ENCODE data around the gene CACNA2D2.

CACNA2D2 gene

DNA sequence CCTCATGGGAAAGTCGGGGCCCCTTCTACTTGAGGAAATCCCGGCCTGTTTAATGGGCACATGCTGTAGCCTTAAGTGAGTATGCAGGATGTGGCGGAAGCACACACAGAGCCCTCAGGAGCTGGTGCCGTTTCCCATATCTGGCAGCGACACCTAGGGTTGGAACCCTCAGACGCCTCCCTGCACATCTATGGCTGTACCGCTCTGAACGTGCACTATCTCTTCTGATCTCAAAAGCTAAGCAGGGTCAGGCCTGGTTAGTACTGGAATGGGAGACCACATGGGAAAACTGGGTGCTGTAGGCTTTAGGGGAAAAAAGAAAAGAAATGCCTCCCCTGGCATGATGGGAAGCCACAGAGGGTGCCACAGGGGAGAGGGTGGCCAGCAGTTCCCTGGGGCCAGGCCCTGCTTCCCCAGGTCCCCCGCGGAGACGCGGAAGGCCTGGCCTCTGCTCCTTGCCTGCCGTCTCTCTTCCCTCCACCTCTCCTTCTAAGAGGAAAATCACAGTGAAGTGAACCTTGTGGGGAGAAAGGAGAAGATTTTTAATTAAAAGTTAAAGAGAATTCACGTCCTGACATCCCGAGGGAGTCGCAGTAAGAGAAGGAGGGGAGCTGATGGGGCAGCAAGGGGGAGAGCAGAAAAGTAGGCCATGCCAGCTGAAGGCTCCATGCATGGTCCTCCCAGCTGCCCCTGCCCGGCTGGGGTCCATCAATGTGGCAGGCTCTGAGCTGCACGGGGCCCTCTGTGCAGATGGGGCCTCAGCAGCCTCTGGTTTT, 83.7 kb downstream of the CACNA2D2 start:
- DNase-seq: no peak

DNA sequence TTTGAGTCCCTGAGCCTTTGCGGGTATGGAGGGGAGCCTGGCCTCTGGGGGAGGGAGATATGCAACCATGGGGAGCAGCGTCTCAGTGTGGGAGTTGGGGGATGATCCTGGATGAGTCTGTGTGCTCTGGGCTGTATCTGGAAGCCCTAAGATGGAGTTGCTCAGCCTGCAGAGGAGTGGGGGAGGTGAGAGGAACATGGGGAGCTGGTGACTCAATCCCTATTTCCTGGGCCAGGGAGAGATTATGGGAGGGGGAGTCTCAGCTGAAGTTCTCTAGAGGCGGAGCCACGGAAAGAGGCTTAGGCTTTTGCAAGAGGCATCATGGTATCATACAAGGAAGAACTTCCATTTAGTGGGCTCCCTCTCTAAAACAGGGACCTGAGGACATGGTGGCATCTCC, 84.6 kb downstream of the CACNA2D2 start:
- DNase-seq: no peak

DNA sequence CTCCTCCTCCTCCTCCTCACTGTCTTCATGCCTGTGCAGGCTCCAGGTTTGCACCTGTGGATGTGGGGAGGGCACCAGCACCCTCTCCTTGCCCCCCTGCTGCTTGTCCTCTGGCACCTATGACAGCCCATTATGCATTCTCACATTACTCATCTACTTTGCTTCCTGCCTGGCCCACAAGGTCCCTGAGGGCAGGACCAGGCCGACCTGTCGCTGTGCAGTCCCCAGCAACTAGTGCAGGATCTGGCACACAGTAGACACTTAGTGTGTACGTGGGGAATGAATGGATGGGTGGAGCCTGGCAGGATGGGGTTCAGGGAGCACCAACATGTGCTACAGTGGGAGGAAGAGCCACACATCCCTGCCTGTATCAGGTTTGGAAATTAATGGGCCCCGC, 85.8 kb downstream of the CACNA2D2 start:
- no peak for DNase-seq

DNA sequence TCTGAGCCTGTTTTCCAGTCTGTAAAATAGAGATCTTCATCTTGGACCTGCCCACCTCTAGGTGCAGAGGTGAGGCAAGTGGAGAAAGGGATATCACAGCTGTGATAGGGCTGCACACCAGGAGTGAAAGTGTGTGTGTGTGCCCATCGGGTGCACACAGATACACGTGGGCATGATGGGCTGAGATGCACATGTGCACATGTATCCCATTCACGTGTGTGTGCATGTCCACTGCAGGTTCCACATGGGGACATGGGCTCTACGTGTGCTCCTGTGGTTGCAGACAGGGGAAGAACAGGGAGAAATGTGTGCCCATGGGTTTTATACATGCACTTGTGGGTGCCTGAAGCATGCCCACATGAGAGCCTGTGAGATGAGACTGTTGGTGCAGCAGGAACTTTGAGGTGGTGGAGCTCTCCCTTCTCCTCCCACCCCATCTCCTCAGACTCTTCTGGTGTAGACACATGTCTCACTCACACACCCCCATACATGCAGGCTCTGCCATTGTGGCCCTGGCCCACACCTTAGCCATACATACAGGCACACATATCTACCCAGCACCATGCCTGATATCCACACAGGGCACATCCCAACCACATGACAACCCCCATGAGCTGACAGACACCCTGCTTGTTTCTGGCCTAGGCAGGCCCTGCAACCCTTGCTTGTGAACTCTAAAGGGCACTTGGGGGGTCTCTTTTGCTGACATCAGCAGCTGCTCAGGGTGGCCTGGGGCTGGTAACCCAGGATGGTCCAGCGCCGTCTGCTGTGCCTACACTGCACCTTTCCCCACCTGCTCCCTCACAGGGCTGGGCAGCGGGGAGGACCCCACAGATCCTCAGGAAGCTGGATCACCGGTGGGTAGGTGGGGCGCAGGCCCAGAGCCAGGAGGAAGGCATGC, 86.4 kb downstream of the CACNA2D2 start:
- DNase-seq: no peak

DNA sequence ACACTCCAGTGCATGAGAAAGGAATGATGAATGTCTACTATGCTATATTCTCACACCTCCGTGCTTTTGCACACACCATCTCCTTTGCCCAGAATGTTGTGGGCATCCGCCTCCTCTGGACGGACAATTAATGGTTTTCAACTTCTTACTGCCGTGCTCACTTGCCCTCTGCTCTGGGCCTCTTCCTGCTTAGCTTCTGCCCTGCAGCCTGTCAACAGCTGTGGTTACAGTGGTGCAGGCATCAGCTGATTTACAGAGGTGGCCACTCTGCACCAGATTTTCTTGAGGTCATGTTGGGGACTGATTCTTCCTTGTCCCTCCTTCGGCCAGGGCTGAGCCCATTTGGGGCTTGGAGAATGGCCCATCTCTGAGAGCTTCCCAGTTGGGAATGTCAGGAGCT, 87.6 kb downstream of the CACNA2D2 start:
- no peak for DNase-seq

DNA sequence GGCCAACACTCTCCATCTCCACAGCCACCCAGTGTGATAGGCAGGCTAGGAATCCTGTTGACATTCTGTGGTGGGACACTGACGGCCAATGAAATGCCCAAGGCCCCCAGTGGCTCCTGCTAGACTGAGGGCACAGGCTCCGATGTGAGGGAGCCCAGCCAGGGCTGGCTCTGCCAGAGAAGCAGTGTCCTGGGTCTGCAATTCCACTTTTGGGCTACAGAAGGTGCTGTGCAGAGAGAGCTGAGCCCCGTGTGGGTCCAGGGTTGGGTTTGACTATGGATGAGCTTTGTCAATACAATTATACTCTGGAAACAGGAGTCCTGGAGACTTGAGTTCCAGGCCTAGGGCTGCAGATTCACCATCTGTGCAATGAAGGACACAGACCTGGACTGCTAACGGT, 88.4 kb downstream of the CACNA2D2 start:
- DNase-seq: no peak

DNA sequence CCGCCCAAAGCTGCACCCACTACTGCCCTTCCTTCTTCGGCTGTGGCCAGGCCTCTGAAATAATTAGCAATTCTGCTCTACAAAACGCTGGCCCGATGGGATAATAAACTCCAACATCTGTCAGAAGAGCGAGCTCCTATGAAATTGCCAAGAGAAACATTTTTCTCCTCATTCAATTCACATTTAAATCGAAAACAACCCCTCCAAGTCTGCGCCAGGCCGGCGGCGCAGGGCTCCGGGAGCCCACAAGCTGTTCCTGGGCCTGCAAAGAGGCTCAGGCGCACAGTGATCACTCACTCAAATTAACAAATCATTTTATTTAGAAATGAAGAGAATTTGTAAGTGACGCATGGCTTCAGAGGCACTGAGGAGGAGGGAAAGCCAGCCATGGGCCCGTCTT, 88.8 kb downstream of the CACNA2D2 start:
- DNase-seq: no peak

DNA sequence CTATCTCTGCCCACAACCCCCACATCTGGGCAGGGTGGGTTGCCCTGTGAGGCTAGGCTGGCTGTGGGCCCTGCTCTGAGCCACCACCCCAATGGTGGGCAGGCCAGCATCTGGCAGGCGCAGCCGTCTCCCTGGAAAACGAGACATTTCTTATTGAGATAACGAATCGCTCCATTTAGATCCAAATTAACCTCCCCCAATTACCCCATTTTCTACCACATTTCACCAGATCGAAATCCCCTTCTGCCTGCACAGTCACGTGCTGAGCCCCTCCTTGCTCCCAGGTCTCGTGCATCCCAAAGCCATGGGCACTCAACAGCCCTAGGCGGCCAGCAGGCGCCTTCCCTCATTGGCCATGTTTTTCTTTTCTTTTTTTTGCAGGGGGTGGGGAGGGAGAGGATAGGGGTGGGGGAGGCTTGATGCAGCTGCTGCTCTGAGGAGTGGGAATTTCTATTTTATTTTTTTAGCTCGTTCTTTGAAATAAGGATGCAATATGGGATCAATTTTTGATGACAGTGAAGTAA, 91.1 kb downstream of the CACNA2D2 start:
- no peak for DNase-seq

DNA sequence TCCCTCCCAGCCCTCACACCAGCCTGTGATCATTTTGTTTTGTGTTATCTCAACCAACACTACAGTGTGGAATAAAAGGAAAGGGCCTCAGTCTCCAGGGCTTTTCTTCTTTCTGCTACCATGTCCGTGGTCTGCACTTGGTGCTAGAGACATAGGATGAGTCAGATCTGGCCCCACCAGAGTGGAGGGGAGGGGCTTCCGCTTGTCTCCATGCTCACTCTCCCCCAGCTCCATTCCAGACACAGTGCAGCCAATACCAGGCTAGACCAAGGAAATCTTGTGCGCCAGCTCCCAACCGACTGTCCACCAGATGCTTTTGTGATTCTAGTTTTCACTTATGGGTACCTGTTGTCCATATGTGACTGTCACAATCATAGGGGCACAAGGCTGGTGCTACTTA, 92.2 kb downstream of the CACNA2D2 start:
- no peak for DNase-seq

DNA sequence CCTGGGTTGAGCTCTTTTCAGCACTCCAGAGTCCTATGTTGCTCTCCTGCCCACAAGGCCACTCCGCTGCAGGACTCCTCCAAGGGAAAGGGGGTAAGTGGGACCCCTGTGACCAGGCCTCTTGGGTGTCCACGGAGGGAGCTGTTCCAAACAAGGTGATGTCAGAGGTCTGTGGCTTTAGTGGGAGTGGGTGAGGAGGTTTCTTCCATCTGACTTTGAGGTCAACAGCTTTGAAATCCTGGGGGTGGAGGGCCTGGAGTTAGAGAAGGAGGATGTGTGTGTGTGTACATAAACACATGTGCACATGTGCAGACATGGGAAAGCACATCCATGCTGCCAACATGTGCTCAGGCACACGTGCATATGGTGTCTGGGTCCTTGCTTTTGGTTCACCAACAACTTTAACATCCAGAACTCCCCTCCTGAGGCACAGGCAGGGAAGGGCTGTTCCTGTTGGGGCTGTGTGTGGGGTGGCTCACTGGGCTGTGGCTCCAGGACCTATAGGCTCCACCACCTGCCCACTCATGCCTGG, 92.8 kb downstream of the CACNA2D2 start:
- no peak for DNase-seq

DNA sequence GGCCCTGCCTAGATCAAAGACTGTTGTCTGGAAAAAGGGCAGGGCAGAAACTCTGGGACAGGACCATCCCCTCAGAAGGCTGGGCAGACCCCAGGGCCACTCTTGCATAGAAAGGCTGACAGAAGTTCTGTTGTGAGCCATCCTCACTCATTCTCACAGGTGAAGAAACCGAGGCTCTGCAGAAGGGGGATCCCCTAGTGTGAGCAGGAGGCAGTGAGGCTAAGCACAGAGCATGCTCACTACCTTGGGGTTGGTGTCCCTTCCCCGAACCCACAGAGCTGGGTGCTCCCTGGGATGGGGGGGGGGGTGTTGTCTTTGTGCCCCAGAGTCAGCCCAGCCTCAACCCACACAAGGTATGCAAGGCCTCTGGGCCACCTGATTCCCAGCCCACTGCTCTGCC, 93.2 kb downstream of the CACNA2D2 start:
- no peak for DNase-seq

DNA sequence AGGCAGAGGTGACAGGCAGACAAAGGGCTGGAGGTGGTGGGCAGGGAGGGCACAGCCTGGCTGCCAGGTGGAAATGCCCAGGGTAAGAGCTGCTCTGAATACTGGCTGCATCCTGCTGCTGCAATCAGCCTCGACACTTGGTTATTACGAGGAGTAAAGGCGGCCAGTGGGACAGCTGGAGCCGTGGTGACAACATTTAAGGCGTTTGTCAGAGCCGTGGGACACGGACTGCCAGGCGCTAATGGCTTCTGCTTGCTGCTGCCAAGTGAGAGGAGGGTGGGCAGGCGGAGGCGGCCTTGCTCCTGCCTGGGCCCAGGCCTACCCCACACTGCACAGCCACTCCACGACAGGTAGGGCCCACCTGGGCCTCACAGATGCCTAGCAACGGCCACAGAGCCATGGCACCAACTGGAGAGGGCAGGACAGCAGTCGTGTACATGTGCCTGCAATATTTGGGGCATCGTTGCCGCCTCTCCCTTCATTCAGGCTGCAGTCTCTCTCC, 94.9 kb downstream of the CACNA2D2 start:
- no peak for DNase-seq

DNA sequence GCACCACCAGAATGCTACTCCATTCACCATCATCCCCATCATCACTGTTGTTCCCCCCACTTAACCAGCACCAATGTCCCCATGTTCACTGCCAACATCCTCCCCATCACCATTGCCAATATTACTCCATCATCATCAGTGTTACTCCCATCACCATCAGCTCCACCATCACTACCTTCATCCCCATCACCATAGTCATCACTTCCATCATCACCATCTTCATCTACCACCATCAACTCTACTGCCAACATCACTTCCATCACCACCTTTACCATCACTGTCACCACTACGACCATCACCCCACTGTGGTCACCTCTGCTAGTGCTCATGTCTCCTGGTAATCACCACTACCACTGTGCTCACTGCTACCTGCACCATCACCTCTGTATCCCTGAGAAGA, 96.9 kb downstream of the CACNA2D2 start:
- no peak for DNase-seq

DNA sequence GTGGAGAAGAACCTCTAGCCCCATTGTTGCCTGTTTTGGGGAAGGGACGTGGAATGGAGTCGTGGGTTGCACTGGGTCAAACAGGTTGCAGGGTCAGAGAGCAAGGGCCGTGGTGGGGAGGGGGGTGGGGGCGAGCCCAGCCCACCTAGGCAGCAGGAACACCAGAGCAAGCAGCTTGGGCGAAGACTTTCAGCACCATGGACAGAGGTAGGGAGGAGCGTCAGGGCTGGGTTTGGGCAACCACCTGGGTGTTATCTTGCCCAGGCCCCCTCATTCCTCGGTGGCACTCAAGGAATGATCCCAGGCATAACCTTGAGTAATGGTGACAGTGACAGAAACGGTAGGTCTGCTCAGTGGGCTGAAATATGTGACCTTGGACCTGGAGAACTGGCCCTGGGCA, 98.2 kb downstream of the CACNA2D2 start:
- no peak for DNase-seq

DNA sequence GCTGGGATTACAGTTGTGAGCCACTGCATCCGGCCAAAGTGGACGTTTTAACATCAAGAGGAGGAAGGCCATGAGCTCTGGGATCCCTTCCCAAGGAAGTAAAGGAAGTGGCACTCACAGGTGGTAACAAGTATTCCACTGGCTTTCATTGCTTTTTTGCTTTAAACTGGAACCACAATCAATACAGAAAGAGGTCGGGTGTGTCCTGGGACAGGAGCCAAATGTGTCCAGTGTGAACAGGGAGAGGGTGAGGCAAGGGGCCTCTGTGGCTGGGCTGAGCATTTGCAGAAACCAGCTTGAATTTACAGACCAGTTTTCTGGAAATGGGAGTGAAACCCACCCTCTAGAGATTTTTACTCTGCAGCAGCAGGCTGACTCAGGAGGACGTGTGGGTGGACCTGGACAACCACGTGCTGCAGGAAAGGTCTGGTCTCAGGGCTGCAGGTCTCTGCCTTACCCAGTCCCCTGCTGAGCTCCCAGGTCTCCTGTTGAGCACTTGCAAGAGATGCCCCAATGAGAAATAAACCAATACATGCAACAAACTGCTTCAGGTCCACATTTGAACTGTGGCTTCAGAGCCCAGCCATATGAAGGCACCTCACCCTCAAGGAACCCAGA, 101.3 kb downstream of the CACNA2D2 start:
- DNase-seq: no peak

DNA sequence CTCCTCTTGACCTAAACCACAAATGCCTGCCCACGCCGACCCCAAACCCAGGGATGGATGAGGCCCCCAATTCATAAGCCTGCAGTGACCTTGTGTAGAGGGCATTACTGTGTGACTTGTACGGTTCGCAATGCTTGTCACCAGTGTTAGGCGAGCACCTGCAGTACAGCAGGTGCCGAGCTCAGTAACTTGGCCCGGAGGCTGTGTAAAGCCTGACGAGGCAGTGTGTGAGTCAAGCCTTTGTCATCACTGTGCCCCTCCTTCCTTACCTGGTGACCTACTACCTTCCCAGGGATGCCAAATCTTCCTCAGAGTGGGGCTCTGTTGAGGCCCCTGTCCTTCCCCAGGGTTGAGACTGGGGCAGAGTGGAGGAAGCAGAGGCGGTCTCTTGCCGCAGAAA, 106.9 kb downstream of the CACNA2D2 start:
- DNase-seq: no peak

DNA sequence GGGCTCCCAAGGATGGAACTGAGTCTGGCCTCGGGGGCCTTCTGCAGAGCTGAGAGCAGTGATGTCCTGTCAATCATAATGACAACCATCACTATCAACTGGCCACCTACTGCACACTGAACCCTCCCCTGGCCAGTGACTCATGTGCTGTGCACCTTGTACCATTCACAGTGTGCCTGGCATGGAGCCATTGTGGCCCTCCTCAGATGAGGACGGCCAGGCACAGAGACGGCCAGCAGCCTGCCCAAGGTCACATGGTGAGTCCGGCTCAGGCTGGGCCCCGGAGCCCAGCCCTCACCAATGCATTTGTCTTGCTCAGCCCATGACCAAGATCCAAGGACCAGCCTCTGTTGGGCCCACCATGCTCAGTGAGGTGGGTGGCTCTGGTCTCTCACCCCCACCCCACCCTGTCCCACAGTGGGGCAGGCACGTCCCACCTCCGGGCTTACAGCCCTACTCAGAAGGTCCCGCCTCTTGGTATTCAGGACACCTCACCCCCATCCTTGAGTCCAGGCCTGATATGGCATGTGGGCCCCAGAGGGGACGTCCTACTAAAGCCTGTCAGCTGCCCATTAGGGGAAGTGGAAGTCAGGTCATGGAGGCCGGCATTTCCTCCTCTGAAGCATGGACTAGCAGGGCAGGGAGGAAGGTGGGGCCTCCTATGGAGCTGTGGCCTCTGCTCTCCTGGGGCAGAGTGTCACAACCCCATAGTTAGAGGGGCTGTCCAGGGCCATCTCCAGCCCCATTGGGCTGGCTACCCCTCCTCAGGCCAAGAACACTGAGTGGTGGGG, 108.2 kb downstream of the CACNA2D2 start:
- no peak for DNase-seq

DNA sequence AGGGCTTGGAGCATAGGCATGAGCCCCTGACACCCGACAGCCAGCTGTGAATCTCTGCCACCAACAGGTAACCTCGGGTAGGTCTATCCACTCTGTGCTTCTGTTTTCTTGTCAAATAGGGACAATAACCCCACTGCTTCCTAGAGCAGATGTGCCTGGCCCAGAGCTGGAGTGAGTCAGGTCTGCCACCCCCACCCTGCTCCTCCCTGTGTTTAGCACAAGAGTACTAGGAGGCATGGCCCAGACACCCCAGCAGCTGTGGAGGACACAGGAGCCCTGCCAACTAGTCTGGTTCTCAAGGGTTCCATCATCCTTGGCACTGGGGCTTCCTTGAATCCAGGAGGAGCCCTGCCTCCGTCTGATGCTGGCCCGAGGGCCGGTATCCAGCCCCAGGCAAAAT, 110.4 kb downstream of the CACNA2D2 start:
- no peak for DNase-seq

DNA sequence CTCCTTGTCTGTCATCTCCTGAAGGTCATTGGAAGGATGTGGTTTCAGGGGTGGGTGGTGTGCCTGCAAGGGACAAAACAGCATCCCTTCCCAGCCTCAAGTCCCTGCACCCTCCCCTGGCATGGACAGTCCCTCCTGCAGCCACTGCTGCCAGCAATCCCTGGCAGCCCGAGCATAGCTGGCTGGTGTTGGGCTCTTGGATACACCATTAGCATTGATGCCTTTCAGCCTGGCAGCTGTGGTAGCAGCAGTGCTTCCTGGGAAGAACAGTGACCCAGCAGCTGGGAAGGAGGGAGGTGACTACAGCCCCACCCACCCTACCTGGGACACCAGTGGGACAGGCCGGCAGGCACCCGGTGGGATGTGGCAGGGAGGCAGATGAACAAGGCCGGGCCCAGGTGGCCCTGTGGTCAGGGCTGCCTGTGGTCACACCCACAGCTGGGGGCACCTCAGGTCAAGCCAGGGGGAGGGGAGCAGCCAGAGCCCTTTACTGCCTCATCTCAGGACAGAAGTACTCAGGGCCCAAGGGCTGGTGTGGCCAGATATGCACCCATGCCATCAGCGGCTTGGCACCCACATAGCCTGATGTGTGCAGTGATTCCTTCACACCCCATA, 111.2 kb downstream of the CACNA2D2 start:
- DNase-seq: no peak

DNA sequence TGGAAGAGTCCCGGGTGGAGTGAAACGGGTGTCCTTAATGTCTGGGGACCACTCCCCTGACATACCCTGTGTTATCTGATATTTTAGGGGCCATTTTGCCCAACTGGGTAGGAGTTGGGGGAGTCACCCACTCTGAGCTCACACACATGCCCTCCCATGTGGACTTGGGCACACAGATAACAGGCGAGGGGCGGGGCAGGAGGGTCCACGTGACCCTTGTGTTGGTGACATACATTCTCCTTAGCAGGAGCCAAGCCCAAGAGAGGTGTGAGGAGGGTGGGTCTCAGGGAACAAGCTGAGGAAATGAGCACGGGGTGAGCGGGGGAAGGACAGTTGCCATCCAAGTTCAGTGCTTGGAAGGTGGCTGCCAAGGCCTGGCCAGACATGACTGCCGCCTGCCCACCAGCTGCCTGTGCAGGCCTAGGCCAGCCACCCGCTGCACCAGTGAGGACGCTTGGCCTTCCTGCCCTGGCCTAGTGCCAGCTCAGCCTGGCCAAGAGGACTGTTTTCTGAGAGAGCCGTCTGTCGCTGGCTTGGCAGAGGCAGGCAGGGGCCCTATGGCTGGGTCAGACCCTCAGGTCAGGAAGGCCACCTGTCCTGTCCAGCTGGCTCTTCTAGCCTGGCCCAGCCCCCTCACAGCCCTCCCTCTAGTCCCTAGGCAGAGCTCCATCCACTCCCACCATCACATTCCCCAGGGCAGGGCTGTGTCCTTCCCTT, 112.8 kb downstream of the CACNA2D2 start:
- DNase-seq: no peak

DNA sequence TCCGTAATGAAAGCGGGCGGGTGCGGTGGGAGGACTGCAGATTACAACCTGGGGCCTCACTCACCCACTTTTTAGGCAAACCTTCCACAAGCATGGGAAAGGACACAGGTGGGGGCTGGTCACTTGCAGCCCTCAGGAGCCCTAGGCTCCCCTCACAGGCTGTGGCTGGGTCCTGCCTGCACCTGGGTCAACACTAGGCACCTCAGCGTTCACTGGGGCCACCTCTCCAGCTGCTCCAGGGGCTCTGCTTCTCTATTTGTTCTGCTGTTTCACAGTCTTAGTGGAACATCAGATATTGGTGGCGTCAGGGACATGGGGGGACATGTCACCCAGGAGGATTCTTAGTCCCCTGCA, 114.0 kb downstream of the CACNA2D2 start:
- no peak for DNase-seq

Measured in activated CD4-positive, CD25-positive, alpha-beta regulatory T cell (primary cell).